Measurements from ENCODE around the gene COIL. TPM values are rescaled to one million over a fixed set of nuclear protein-coding genes. Genes with fewer than 3 reads are reported as not detected.

The COIL gene
- polyA plus RNA-seq, 3 donors: 3.0 to 6.6 (median 5.3) TPM

DNA sequence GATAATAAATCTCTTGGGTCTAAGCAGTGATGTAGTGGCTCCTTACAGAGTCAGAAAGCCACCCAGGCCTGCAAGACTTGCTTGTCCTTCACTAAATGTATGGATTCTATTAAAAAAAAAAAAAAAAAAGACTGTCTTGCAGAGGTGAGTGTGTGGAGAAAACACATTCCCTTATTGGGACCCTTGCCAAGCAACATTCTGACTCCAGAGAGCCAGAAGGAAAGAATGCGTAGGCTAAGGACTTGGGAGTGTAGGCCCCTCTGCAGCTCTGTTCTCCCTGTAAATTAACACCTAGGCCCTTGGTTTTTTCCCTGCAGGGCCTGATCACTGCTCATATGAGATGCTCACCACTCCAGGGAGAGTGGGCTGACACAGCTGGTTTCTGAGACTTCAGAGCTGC, 34.9 kb upstream of the COIL start:
- no peak overlapping the region for H2AFZ ChIP-seq (ENCODE audit: insufficient read depth, low read depth, low read length, poor library complexity, severe bottlenecking)
- Mint-ChIP-seq H3K27ac (peak overlapping the region in 1 of 7 donors; percentile 15), H3K36me3 (peaks cover 87 to 97% of the 10 kb centered on the region in 2 donors), H3K4me3 (no peak overlapping the region), H3K27me3 (ENCODE audit: low read depth in 3 of 3) (peaks cover 0 to 1% (median 0%) of the 10 kb centered on the region in 3 donors), H3K4me1 (no peaks in the 10 kb centered on the region), H3K9me3 (no peaks in the 10 kb centered on the region)
- no peaks in the 10 kb centered on the region for H3K27me3 ChIP-seq (ENCODE audit: control insufficient read depth in 2 of 2, insufficient read depth in 2 of 2, low read length in 2 of 2)
- H3K27ac ChIP-seq (ENCODE audit: low read depth in 1 of 2, low read length in 2 of 2): no peak overlapping the region
- no CpG with 5 or more reads among the region's 1 CpG for WGBS (ENCODE audit: insufficient coverage)
- no peak overlapping the region for H3K4me2 ChIP-seq (replicated peaks; ENCODE audit: extremely low read depth, low read length, poor library complexity, severe bottlenecking)
- H3K9ac ChIP-seq (ENCODE audit: insufficient read depth, low read length, poor library complexity, severe bottlenecking): no peak overlapping the region
- H4K20me1 ChIP-seq (ENCODE audit: insufficient read depth, low read length): peaks cover 57% of the 10 kb centered on the region
- DNase-seq: no peak
- no peaks in the 10 kb centered on the region for H3K4me1 ChIP-seq (ENCODE audit: control insufficient read depth in 1 of 2, insufficient read depth in 2 of 2, low read length in 2 of 2)
- H3K36me3 ChIP-seq (replicated peaks in 1 of 2; ENCODE audit: control insufficient read depth in 1 of 2, insufficient read depth in 2 of 2, low read length in 2 of 2): peaks cover 90 to 97% of the 10 kb centered on the region in 2 donors
- peaks cover 20% of the 10 kb centered on the region for H3K79me2 ChIP-seq (ENCODE audit: insufficient read depth, low read length)
- no peak overlapping the region for H3K4me3 ChIP-seq (replicated peaks in 1 of 3; ENCODE audit: low read depth in 2 of 3, low read length in 3 of 3)
- TF ChIP-seq, protein P1, sequence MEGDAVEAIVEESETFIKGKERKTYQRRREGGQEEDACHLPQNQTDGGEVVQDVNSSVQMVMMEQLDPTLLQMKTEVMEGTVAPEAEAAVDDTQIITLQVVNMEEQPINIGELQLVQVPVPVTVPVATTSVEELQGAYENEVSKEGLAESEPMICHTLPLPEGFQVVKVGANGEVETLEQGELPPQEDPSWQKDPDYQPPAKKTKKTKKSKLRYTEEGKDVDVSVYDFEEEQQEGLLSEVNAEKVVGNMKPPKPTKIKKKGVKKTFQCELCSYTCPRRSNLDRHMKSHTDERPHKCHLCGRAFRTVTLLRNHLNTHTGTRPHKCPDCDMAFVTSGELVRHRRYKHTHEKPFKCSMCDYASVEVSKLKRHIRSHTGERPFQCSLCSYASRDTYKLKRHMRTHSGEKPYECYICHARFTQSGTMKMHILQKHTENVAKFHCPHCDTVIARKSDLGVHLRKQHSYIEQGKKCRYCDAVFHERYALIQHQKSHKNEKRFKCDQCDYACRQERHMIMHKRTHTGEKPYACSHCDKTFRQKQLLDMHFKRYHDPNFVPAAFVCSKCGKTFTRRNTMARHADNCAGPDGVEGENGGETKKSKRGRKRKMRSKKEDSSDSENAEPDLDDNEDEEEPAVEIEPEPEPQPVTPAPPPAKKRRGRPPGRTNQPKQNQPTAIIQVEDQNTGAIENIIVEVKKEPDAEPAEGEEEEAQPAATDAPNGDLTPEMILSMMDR (IDR thresholded peaks at IDR 0.05): no peak
- intact Hi-C loops (cut with micrococcal nuclease): no loop called here
- H3K9me3 ChIP-seq (replicated peaks in 1 of 2; ENCODE audit: control insufficient read depth in 1 of 2, insufficient read depth in 1 of 2, low read length in 2 of 2): no peaks in the 10 kb centered on the region

DNA sequence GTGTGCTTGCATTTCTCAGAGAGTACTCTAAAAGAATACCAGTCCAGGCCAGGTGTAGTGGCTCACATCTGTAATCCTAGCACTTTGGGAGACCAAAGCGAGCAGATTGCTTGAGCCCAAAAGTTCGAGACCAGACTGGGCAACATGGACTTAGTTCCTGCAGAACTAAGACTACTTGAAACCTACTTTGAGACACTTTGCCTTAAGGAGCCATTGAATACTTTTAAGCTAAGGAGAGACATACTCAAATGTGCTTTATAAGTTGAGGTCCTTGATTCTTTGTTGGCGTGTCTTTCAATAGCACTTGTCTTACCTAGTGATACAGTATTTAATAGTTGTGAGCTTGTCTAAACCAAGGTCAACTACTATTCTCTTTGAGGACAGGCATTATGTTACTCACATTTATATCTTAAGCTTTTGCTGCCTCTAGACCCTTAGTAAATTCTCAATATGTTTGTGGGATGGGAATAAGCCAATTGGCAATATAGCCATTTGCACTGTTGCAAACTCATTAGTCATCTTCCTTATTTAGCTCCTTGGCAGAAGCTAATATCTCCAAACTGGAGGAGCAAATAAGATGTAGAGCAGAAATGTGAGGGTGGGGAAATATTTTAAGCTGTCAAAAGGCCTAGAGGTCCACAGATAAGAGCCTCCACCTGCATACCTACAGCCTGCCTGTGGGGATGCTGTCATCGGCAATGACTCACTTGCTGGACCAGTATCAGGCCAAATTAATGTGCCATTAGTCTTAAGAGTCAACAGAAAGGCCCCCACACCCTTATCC, 33.4 kb upstream of the COIL start:
- no peak overlapping the region for H3K27ac ChIP-seq (ENCODE audit: low read depth in 1 of 2, low read length in 2 of 2)
- intact Hi-C loops (cut with micrococcal nuclease): no loop called here

More for the DNA sequence above, 33.4 kb upstream of the COIL start:
- TF ChIP-seq, protein P1 (IDR thresholded peaks at IDR 0.05): no peak
- Mint-ChIP-seq H3K27me3 (ENCODE audit: low read depth in 3 of 3) (no peaks in the 10 kb centered on the region), H3K36me3 (peaks cover 84 to 97% of the 10 kb centered on the region in 2 donors), H3K4me1 (no peaks in the 10 kb centered on the region), H3K27ac (peak overlapping the region in 1 of 7 donors; percentile 38), H3K4me3 (no peak overlapping the region), H3K9me3 (no peaks in the 10 kb centered on the region)
- no peak overlapping the region for H3K4me2 ChIP-seq (replicated peaks; ENCODE audit: extremely low read depth, low read length, poor library complexity, severe bottlenecking)
- H3K9me3 ChIP-seq (replicated peaks in 1 of 2; ENCODE audit: control insufficient read depth in 1 of 2, insufficient read depth in 1 of 2, low read length in 2 of 2): no peaks in the 10 kb centered on the region
- 100% methylated on average over 3 of the region's 4 CpGs for WGBS (ENCODE audit: insufficient coverage)
- H3K27me3 ChIP-seq (ENCODE audit: control insufficient read depth in 2 of 2, insufficient read depth in 2 of 2, low read length in 2 of 2): no peaks in the 10 kb centered on the region
- peaks cover 49% of the 10 kb centered on the region for H4K20me1 ChIP-seq (ENCODE audit: insufficient read depth, low read length)
- no peak for DNase-seq
- H3K4me3 ChIP-seq (replicated peaks in 1 of 3; ENCODE audit: low read depth in 2 of 3, low read length in 3 of 3): no peak overlapping the region
- H3K36me3 ChIP-seq (replicated peaks in 1 of 2; ENCODE audit: control insufficient read depth in 1 of 2, insufficient read depth in 2 of 2, low read length in 2 of 2): peaks cover 94 to 100% of the 10 kb centered on the region in 2 donors
- H3K9ac ChIP-seq (ENCODE audit: insufficient read depth, low read length, poor library complexity, severe bottlenecking): no peak overlapping the region
- H3K4me1 ChIP-seq (ENCODE audit: control insufficient read depth in 1 of 2, insufficient read depth in 2 of 2, low read length in 2 of 2): no peaks in the 10 kb centered on the region
- no peak overlapping the region for H2AFZ ChIP-seq (ENCODE audit: insufficient read depth, low read depth, low read length, poor library complexity, severe bottlenecking)
- peaks cover 23% of the 10 kb centered on the region for H3K79me2 ChIP-seq (ENCODE audit: insufficient read depth, low read length)
